WTC11 (cell line): ENCODE data around the gene FOXC2. TPM values are rescaled to one million over a fixed set of nuclear protein-coding genes. Genes with fewer than 3 reads are reported as not detected.

Experiments
- ATAC-seq: fragments of 200-7000 bp; cut with Tn5 transposase; 2 replicates; pipeline ENCODE4 v1.10.0; 2021; ENCODE audit warnings: mild to moderate bottlenecking, moderate library complexity
- CTCF ChIA-PET: fragments of 300-600 bp; sonication (Branson Sonifier 250); formaldehyde crosslinking; loops from one replicate; lab custom pipeline; 2021; ENCODE audit warnings: antibody characterized with exemption; lab: Charles Lee
- POLR2A ChIA-PET: fragments of 350-600 bp; sonication (Branson Sonifier 250); formaldehyde crosslinking; loops from one replicate; lab custom pipeline; 2021; ENCODE audit warnings: antibody characterized with exemption; lab: Charles Lee
- DNase-seq: peaks from one replicate; pipeline ENCODE4 v3.0.0; 2021; ENCODE audit warnings: low spot score
- H3K27ac Mint-ChIP-seq: 2 replicates; pipeline ENCODE4 v1.8.0; 2021; ENCODE audit warnings: mixed read lengths
- H3K27me3 Mint-ChIP-seq: 2 replicates; pipeline ENCODE4 v1.8.0; 2021; ENCODE audit warnings: low read depth, mild to moderate bottlenecking, moderate library complexity, mixed read lengths
- H3K36me3 Mint-ChIP-seq: 2 replicates; pipeline ENCODE4 v1.8.0; 2021; ENCODE audit warnings: mixed read lengths
- H3K4me1 Mint-ChIP-seq: 2 replicates; pipeline ENCODE4 v1.8.0; 2022; ENCODE audit warnings: mixed read lengths
- H3K4me3 Mint-ChIP-seq: 2 replicates; pipeline ENCODE4 v1.8.0; 2021; ENCODE audit warnings: mild to moderate bottlenecking, moderate library complexity, mixed read lengths
- H3K9me3 Mint-ChIP-seq: 2 replicates; pipeline ENCODE4 v1.8.0; 2021; ENCODE audit warnings: mixed read lengths
- ATF1 ChIP-seq: sonication (generic); formaldehyde crosslinking; IDR thresholded peaks from 2 replicates; pipeline ENCODE4 v1.8.1; 2023; ENCODE audit warnings: mild to moderate bottlenecking, moderate library complexity, missing genetic modification reagents
- CREM ChIP-seq: sonication (generic); formaldehyde crosslinking; IDR thresholded peaks from 2 replicates; pipeline ENCODE4 v1.8.1; 2022; ENCODE audit warnings: mild to moderate bottlenecking, missing genetic modification reagents, moderate library complexity
- ETV6 ChIP-seq: sonication (generic); formaldehyde crosslinking; IDR thresholded peaks from 2 replicates; pipeline ENCODE4 v1.8.1; 2022; ENCODE audit warnings: mild to moderate bottlenecking, missing genetic modification reagents
- IRF2 ChIP-seq: sonication (generic); formaldehyde crosslinking; IDR thresholded peaks from 2 replicates; pipeline ENCODE4 v1.8.0; 2022; ENCODE audit warnings: low read depth, missing genetic modification reagents, borderline replicate concordance
- MYBL2 ChIP-seq: sonication (generic); formaldehyde crosslinking; IDR thresholded peaks from 2 replicates; pipeline ENCODE4 v1.8.1; 2023; ENCODE audit warnings: mild to moderate bottlenecking, moderate library complexity, missing genetic modification reagents
- NFE2L1 ChIP-seq: sonication (generic); formaldehyde crosslinking; IDR thresholded peaks from 2 replicates; pipeline ENCODE4 v1.8.1; 2023; ENCODE audit warnings: missing genetic modification reagents
- SP1 ChIP-seq: sonication (generic); formaldehyde crosslinking; conservative IDR thresholded peaks from 2 replicates; pipeline ENCODE4 v1.8.1; 2022; ENCODE audit warnings: missing genetic modification reagents
- ZNF232 ChIP-seq: sonication (generic); formaldehyde crosslinking; IDR thresholded peaks from 2 replicates; pipeline ENCODE4 v1.8.0; 2022; ENCODE audit warnings: mild to moderate bottlenecking, missing genetic modification reagents
- ZNF423 ChIP-seq: fragments of 250-450 bp; sonication (Bioruptor Pico); IDR thresholded peaks from 2 replicates; pipeline ENCODE4 v2.1.2; 2022; ENCODE audit warnings: mild to moderate bottlenecking, moderate library complexity
- total RNA-seq: library from RNA; stranded (reverse); gene quantifications from 3 replicates; pipeline ENCODE4 v1.2.3, GENCODE V29; 2021
- TF ChIP-seq, protein P1 (sequence below): sonication (generic); formaldehyde crosslinking; IDR thresholded peaks from 2 replicates; pipeline ENCODE4 v1.8.1; 2022; ENCODE audit warnings: low read depth, mild to moderate bottlenecking, moderate library complexity, missing genetic modification reagents, borderline replicate concordance
- TF ChIP-seq, protein P2 (sequence below): fragments of 250-450 bp; sonication (Bioruptor Pico); IDR thresholded peaks from 2 replicates; pipeline ENCODE4 v1.9.0; 2021; ENCODE audit warnings: mild to moderate bottlenecking
- TF ChIP-seq, protein P3 (sequence below): fragments of 250-450 bp; sonication (Bioruptor Pico); IDR thresholded peaks from 2 replicates; pipeline ENCODE4 v2.1.2; 2022; ENCODE audit warnings: mild to moderate bottlenecking, moderate library complexity
- TF ChIP-seq, protein P4 (sequence below): sonication (generic); formaldehyde crosslinking; IDR thresholded peaks from 2 replicates; pipeline ENCODE4 v1.8.0; 2022; ENCODE audit warnings: missing genetic modification reagents
- TF ChIP-seq, protein P5 (sequence below): fragments of 250-450 bp; sonication (Bioruptor Pico); IDR thresholded peaks from 2 replicates; pipeline ENCODE4 v1.8.0; 2021; ENCODE audit warnings: mild to moderate bottlenecking

FOXC2 gene
- total RNA-seq, 1 experiment from 2014 or later, result 0.28 TPM

DNA sequence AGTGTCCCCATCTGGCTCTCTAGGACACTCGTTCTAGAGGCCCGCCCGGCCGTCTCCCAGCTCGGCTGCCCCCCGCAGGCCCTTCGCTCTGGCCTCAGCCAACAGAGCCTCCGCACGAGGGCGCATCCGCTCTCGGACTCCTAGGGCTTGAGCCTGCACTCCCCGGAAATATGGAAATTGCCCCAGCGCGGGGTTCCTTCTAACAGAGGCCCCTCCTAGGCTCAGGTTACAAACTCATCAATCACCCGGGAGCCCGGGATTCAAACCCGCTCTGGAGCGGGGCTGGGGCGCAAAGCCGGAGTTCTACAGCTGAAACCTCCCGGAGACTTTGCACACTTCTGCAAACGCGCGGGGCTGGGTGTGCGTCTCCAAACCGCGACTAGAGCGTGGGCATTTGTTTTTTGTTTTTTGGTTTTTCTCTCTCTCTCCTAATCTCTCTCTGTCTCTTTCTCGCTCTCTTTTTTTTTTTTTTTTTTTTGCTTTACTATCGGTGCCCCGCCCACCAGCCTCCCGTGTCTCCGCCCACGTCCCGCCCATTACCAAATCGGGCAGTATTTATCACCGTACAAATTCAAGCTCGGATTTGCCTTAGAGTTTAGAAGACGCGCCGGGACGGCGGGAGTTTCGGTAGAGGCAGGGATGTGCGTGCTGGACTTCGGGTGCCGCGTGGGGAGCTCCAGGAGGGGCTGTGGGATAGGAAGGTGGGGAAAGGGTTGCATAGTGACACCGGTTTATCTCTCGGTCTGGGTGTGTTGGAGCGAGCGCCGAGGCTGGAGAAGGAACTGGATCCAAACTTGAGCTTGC is 9.3 kb downstream of the FOXC2 start:
- CTCF ChIA-PET, result interaction anchor here (0.7 to 2.4 kb wide), 16 partner anchors 12 to 736 kb away, joined by 3 to 22 read pairs (median 3); no protein-coding TSS in a partner anchor
- POLR2A ChIA-PET, result interaction anchor here (0.8 kb wide), 1 partner anchor 128 kb away, joined by 3 read pairs; no protein-coding TSS in a partner anchor
- H3K27ac Mint-ChIP-seq, result no peak overlapping the region
- peak overlapping the region; percentile 89 for H3K4me3 Mint-ChIP-seq
- ATAC-seq (peak; percentile 74), DNase-seq (peak; percentile 92)
- no peaks in the 10 kb centered on the region for H3K9me3 Mint-ChIP-seq
- H3K4me1 Mint-ChIP-seq, result peaks cover 68% of the 10 kb centered on the region
- TF ChIP-seq, protein P1, sequence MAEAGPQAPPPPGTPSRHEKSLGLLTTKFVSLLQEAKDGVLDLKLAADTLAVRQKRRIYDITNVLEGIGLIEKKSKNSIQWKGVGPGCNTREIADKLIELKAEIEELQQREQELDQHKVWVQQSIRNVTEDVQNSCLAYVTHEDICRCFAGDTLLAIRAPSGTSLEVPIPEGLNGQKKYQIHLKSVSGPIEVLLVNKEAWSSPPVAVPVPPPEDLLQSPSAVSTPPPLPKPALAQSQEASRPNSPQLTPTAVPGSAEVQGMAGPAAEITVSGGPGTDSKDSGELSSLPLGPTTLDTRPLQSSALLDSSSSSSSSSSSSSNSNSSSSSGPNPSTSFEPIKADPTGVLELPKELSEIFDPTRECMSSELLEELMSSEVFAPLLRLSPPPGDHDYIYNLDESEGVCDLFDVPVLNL (CRISPR knock-in tag), result no peak
- 0 out of 2 replicates have a peak, but pooled peaks have one; percentile 15 for TF ChIP-seq MYBL2
- TF ChIP-seq IRF2 (CRISPR knock-in tag), result no peak
- TF ChIP-seq ATF1, result no peak
- peak; percentile 66 for TF ChIP-seq SP1 (CRISPR knock-in tag)
- TF ChIP-seq ETV6 (CRISPR knock-in tag), result no peak
- TF ChIP-seq, protein P2, sequence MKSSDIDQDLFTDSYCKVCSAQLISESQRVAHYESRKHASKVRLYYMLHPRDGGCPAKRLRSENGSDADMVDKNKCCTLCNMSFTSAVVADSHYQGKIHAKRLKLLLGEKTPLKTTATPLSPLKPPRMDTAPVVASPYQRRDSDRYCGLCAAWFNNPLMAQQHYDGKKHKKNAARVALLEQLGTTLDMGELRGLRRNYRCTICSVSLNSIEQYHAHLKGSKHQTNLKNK (CRISPR knock-in tag), result no peak
- TF ChIP-seq ZNF423, result peak; percentile 76
- H3K27me3 Mint-ChIP-seq, result peaks cover 98% of the 10 kb centered on the region
- no peaks in the 10 kb centered on the region for H3K36me3 Mint-ChIP-seq

DNA sequence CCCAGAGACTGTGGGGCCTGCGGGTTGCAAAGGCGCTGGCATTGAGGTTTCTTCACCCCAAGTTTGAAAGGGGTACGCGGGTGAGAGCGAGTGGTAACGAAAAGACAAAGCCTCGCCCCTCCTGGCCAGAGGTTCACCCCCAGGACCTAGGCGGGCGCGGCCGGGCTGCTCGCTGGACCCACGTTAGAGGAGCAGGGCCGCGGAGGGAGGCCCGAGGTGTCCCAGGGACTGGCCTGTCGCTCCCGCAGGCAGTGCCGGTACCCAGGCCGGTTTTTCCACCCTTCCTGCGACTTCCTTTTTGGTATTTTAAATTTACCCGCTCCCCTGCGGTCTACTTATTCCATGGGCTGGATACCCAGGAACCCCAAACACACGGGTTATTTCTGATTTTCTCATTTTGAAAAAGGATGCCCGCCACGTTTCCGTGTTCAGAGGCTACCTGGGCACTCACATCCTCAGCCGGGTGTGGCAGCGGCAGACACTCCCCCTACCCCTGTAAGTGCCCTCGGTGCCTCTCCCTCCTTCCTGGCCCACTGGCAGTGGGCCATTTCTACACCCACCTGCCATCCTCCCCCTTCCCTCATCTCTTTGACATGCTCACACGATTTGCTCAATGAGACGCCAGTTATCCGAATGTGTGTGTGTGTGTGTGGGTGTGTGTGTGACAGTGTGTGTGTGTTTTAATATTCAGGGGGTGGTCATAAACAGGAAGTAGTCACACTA is 10.1 kb downstream of the FOXC2 start:
- Mint-ChIP-seq H3K27me3 (peaks cover 98% of the 10 kb centered on the region), H3K9me3 (no peaks in the 10 kb centered on the region), H3K36me3 (no peaks in the 10 kb centered on the region), H3K4me3 (peak overlapping the region; percentile 89), H3K27ac (no peak overlapping the region)
- POLR2A ChIA-PET, result interaction anchor here (0.8 kb wide), 1 partner anchor 127 kb away, joined by 3 read pairs; no protein-coding TSS in a partner anchor
- DNase-seq, result peak; percentile 31
- CTCF ChIA-PET, result interaction anchor here (0.7 to 2.4 kb wide), 12 partner anchors 13 to 735 kb away, joined by 3 to 22 read pairs (median 4); no protein-coding TSS in a partner anchor
- TF ChIP-seq MYBL2, result no peak
- no peak for TF ChIP-seq ZNF232
- TF ChIP-seq, protein P3, sequence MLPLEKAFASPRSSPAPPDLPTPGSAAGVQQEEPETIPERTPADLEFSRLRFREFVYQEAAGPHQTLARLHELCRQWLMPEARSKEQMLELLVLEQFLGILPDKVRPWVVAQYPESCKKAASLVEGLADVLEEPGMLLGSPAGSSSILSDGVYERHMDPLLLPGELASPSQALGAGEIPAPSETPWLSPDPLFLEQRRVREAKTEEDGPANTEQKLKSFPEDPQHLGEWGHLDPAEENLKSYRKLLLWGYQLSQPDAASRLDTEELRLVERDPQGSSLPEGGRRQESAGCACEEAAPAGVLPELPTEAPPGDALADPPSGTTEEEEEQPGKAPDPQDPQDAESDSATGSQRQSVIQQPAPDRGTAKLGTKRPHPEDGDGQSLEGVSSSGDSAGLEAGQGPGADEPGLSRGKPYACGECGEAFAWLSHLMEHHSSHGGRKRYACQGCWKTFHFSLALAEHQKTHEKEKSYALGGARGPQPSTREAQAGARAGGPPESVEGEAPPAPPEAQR (CRISPR knock-in tag), result no peak
- no peak for TF ChIP-seq SP1 (CRISPR knock-in tag)
- TF ChIP-seq, protein P4, sequence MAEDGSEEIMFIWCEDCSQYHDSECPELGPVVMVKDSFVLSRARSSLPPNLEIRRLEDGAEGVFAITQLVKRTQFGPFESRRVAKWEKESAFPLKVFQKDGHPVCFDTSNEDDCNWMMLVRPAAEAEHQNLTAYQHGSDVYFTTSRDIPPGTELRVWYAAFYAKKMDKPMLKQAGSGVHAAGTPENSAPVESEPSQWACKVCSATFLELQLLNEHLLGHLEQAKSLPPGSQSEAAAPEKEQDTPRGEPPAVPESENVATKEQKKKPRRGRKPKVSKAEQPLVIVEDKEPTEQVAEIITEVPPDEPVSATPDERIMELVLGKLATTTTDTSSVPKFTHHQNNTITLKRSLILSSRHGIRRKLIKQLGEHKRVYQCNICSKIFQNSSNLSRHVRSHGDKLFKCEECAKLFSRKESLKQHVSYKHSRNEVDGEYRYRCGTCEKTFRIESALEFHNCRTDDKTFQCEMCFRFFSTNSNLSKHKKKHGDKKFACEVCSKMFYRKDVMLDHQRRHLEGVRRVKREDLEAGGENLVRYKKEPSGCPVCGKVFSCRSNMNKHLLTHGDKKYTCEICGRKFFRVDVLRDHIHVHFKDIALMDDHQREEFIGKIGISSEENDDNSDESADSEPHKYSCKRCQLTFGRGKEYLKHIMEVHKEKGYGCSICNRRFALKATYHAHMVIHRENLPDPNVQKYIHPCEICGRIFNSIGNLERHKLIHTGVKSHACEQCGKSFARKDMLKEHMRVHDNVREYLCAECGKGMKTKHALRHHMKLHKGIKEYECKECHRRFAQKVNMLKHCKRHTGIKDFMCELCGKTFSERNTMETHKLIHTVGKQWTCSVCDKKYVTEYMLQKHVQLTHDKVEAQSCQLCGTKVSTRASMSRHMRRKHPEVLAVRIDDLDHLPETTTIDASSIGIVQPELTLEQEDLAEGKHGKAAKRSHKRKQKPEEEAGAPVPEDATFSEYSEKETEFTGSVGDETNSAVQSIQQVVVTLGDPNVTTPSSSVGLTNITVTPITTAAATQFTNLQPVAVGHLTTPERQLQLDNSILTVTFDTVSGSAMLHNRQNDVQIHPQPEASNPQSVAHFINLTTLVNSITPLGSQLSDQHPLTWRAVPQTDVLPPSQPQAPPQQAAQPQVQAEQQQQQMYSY (CRISPR knock-in tag), result peak; percentile 80
- TF ChIP-seq, protein P5, sequence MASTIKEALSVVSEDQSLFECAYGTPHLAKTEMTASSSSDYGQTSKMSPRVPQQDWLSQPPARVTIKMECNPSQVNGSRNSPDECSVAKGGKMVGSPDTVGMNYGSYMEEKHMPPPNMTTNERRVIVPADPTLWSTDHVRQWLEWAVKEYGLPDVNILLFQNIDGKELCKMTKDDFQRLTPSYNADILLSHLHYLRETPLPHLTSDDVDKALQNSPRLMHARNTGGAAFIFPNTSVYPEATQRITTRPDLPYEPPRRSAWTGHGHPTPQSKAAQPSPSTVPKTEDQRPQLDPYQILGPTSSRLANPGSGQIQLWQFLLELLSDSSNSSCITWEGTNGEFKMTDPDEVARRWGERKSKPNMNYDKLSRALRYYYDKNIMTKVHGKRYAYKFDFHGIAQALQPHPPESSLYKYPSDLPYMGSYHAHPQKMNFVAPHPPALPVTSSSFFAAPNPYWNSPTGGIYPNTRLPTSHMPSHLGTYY (CRISPR knock-in tag), result no peak
- no peak for TF ChIP-seq NFE2L1 (CRISPR knock-in tag)
- TF ChIP-seq, protein P1 (CRISPR knock-in tag), result no peak
- no peak for TF ChIP-seq CREM (CRISPR knock-in tag)
- TF ChIP-seq, all 79 proteins: peak for 1
- peaks cover 60% of the 10 kb centered on the region for H3K4me1 Mint-ChIP-seq
- ATAC-seq, result peak; percentile 4; the same call in 1 of the 2 replicates
